ENCODE results near the gene SCD5. TPM values are rescaled to one million over a fixed set of nuclear protein-coding genes. Genes with fewer than 3 reads are reported as not detected.

Gene SCD5
- total and polyA plus RNA-seq, 2 of the 8 experiments (the other 6 are each of a cell fraction or from before 2014, with no cell fraction given) = 0.92 to 1.2 TPM

GRCh38 chr4:82787342-82787741, 11.3 kb downstream of the SCD5 start (continued):
- TF ChIP-seq, protein P1, sequence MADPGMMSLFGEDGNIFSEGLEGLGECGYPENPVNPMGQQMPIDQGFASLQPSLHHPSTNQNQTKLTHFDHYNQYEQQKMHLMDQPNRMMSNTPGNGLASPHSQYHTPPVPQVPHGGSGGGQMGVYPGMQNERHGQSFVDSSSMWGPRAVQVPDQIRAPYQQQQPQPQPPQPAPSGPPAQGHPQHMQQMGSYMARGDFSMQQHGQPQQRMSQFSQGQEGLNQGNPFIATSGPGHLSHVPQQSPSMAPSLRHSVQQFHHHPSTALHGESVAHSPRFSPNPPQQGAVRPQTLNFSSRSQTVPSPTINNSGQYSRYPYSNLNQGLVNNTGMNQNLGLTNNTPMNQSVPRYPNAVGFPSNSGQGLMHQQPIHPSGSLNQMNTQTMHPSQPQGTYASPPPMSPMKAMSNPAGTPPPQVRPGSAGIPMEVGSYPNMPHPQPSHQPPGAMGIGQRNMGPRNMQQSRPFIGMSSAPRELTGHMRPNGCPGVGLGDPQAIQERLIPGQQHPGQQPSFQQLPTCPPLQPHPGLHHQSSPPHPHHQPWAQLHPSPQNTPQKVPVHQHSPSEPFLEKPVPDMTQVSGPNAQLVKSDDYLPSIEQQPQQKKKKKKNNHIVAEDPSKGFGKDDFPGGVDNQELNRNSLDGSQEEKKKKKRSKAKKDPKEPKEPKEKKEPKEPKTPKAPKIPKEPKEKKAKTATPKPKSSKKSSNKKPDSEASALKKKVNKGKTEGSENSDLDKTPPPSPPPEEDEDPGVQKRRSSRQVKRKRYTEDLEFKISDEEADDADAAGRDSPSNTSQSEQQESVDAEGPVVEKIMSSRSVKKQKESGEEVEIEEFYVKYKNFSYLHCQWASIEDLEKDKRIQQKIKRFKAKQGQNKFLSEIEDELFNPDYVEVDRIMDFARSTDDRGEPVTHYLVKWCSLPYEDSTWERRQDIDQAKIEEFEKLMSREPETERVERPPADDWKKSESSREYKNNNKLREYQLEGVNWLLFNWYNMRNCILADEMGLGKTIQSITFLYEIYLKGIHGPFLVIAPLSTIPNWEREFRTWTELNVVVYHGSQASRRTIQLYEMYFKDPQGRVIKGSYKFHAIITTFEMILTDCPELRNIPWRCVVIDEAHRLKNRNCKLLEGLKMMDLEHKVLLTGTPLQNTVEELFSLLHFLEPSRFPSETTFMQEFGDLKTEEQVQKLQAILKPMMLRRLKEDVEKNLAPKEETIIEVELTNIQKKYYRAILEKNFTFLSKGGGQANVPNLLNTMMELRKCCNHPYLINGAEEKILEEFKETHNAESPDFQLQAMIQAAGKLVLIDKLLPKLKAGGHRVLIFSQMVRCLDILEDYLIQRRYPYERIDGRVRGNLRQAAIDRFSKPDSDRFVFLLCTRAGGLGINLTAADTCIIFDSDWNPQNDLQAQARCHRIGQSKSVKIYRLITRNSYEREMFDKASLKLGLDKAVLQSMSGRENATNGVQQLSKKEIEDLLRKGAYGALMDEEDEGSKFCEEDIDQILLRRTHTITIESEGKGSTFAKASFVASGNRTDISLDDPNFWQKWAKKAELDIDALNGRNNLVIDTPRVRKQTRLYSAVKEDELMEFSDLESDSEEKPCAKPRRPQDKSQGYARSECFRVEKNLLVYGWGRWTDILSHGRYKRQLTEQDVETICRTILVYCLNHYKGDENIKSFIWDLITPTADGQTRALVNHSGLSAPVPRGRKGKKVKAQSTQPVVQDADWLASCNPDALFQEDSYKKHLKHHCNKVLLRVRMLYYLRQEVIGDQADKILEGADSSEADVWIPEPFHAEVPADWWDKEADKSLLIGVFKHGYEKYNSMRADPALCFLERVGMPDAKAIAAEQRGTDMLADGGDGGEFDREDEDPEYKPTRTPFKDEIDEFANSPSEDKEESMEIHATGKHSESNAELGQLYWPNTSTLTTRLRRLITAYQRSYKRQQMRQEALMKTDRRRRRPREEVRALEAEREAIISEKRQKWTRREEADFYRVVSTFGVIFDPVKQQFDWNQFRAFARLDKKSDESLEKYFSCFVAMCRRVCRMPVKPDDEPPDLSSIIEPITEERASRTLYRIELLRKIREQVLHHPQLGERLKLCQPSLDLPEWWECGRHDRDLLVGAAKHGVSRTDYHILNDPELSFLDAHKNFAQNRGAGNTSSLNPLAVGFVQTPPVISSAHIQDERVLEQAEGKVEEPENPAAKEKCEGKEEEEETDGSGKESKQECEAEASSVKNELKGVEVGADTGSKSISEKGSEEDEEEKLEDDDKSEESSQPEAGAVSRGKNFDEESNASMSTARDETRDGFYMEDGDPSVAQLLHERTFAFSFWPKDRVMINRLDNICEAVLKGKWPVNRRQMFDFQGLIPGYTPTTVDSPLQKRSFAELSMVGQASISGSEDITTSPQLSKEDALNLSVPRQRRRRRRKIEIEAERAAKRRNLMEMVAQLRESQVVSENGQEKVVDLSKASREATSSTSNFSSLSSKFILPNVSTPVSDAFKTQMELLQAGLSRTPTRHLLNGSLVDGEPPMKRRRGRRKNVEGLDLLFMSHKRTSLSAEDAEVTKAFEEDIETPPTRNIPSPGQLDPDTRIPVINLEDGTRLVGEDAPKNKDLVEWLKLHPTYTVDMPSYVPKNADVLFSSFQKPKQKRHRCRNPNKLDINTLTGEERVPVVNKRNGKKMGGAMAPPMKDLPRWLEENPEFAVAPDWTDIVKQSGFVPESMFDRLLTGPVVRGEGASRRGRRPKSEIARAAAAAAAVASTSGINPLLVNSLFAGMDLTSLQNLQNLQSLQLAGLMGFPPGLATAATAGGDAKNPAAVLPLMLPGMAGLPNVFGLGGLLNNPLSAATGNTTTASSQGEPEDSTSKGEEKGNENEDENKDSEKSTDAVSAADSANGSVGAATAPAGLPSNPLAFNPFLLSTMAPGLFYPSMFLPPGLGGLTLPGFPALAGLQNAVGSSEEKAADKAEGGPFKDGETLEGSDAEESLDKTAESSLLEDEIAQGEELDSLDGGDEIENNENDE (IDR thresholded peaks at IDR 0.05; ENCODE audit: insufficient replicate concordance, low read length) = no peak
- TF ChIP-seq BRCA1 (IDR thresholded peaks at IDR 0.05; ENCODE audit: low read depth, low read length) = no peak
